Left ventricle myocardium inferior (tissue), 1 donor: Measurements from ENCODE around the gene EP300. TPM values are rescaled to one million over a fixed set of nuclear protein-coding genes. Genes with fewer than 3 reads are reported as not detected.

Experiments used
- DNase-seq: peaks from one replicate; pipeline ENCODE4 v3.0.0-alpha.2; 2020
- H3K27ac ChIP-seq: fragments of 200-600 bp; replicated peaks from 2 replicates; pipeline ENCODE4 v1.8.0; 2021
- H3K27me3 ChIP-seq: fragments of 200-600 bp; 2 replicates; pipeline ENCODE4 v1.8.0; 2021; ENCODE audit warnings: low read depth
- H3K36me3 ChIP-seq: fragments of 200-600 bp; 2 replicates; pipeline ENCODE4 v1.8.0; 2021
- H3K4me1 ChIP-seq: fragments of 200-600 bp; 2 replicates; pipeline ENCODE4 v1.8.0; 2021
- H3K4me3 ChIP-seq: fragments of 200-600 bp; 2 replicates; pipeline ENCODE4 v1.8.0; 2021; ENCODE audit warnings: mild to moderate bottlenecking, moderate library complexity
- H3K9me3 ChIP-seq: fragments of 200-600 bp; replicated peaks from 2 replicates; pipeline ENCODE4 v1.8.0; 2021
- intact Hi-C: fragments of 100-400 bp; cut with micrococcal nuclease; formaldehyde crosslinking; loops from one replicate; pipeline ENCODE4 v1.11.0; 2022
- total RNA-seq: library from RNA; stranded (reverse); fragmentation: NEBNext Ultra II Directional; extraction: Animal tissue kit (Norgen Biotek cat#: 25700); gene quantifications from one replicate; pipeline ENCODE4 v1.2.1, GENCODE V29; 2021
- TF ChIP-seq, protein P1 (sequence below): fragments of 200-600 bp; IDR thresholded peaks from 2 replicates; pipeline ENCODE4 v1.8.0; 2021; ENCODE audit warnings: antibody characterized with exemption, mild to moderate bottlenecking, borderline replicate concordance
- donor health status: DM: no; HTN: yes; CAD: no; lungs with severe emphysema.

The EP300 gene
- total RNA-seq, 1 donor from 2014 or later: 26.2 TPM

DNA sequence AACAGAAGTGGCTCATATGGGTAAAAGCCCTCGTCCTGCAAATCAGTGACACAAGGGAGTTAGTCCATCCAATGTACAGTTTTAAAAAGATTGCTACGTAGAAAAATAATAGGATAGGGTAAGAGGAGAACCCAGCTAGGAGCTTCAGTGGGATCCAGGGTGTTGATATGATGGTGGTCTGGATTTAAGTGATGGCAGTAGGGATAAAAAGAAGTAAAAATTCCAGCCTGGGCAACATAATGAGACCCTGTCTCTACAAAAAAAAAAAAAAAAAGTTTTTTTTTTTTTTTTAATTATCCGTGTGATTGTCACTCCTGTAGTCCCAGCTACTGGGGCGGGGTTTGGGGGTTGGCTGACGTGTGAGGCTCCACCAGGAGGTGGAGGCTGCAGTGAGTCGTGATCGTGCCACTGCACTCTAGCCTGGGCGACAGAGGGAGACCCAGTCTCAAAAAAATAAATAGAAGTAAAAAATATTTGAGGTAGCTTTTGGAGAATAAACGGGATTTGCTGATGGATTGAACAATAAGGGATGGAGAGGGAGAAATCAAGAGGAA is 105.7 kb downstream of the EP300 start:
- intact Hi-C loops: no loop called here
- DNase-seq: peak; percentile 52
- Histone ChIP-seq H3K4me3 (peak overlapping the region; percentile 86), H3K9me3 (no peaks in the 10 kb centered on the region), H3K27ac (peak overlapping the region; percentile 80), H3K4me1 (peaks cover 21% of the 10 kb centered on the region), H3K27me3 (no peaks in the 10 kb centered on the region), H3K36me3 (no peaks in the 10 kb centered on the region)
- TF ChIP-seq, protein P1, sequence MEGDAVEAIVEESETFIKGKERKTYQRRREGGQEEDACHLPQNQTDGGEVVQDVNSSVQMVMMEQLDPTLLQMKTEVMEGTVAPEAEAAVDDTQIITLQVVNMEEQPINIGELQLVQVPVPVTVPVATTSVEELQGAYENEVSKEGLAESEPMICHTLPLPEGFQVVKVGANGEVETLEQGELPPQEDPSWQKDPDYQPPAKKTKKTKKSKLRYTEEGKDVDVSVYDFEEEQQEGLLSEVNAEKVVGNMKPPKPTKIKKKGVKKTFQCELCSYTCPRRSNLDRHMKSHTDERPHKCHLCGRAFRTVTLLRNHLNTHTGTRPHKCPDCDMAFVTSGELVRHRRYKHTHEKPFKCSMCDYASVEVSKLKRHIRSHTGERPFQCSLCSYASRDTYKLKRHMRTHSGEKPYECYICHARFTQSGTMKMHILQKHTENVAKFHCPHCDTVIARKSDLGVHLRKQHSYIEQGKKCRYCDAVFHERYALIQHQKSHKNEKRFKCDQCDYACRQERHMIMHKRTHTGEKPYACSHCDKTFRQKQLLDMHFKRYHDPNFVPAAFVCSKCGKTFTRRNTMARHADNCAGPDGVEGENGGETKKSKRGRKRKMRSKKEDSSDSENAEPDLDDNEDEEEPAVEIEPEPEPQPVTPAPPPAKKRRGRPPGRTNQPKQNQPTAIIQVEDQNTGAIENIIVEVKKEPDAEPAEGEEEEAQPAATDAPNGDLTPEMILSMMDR: peak; percentile 45

- Histone ChIP-seq H3K4me3 (no peak overlapping the region), H3K4me1 (peaks cover 31% of the 10 kb centered on the region), H3K27ac (no peak overlapping the region), H3K36me3 (no peaks in the 10 kb centered on the region), H3K9me3 (no peaks in the 10 kb centered on the region), H3K27me3 (no peaks in the 10 kb centered on the region)
- intact Hi-C loops: no loop called here
- TF ChIP-seq, protein P1: no peak
- no peak for DNase-seq
These were observed 108.7 kb downstream of the EP300 start for GRCh38 chr22:41201141-41201540.

GRCh38 chr22:41203118-41203517 is 110.7 kb downstream of the EP300 start:
- Histone ChIP-seq H3K4me1 (peaks cover 18% of the 10 kb centered on the region), H3K4me3 (no peak overlapping the region), H3K27ac (no peak overlapping the region), H3K27me3 (no peaks in the 10 kb centered on the region), H3K36me3 (no peaks in the 10 kb centered on the region), H3K9me3 (no peaks in the 10 kb centered on the region)
- intact Hi-C loops: no loop called here
- TF ChIP-seq, protein P1: no peak
- no peak for DNase-seq

GRCh38 chr22:41204066-41204465 is 111.7 kb downstream of the EP300 start:
- no peaks in the 10 kb centered on the region for H3K9me3 ChIP-seq
- no peak overlapping the region for H3K27ac ChIP-seq
- intact Hi-C loops: no loop called here
- no peak overlapping the region for H3K4me3 ChIP-seq
- H3K27me3 ChIP-seq: no peaks in the 10 kb centered on the region
- DNase-seq: no peak
- TF ChIP-seq, protein P1: no peak
- peaks cover 4% of the 10 kb centered on the region for H3K36me3 ChIP-seq
- H3K4me1 ChIP-seq: peaks cover 12% of the 10 kb centered on the region

GRCh38 chr22:41204992-41205900 is 112.9 kb downstream of the EP300 start, which contains the start of gene L3MBTL2:
Gene L3MBTL2 (plus strand): TSS chr22:41205312. CDS start chr22:41205363, 51 bp downstream.
- Histone ChIP-seq H3K27ac (peak within 1 kb of the TSS; percentile 80), H3K4me1 (peaks cover 12% of the 10 kb centered on the region), H3K36me3 (peaks cover 16% of the 10 kb centered on the region), H3K9me3 (no peaks in the 10 kb centered on the region), H3K4me3 (peak within 1 kb of the TSS; percentile 85), H3K27me3 (no peaks in the 10 kb centered on the region)
- intact Hi-C loops: no loop called here
- TF ChIP-seq, protein P1: no peak
- peak; percentile 98 for DNase-seq
